GM12878 (cell line): Measurements from ENCODE around the gene LUZP2. TPM values are rescaled to one million over a fixed set of nuclear protein-coding genes. Genes with fewer than 3 reads are reported as not detected.

ENCODE experiments used
- ATAC-seq: fragments of 200-7000 bp; cut with Tn5 transposase; 3 replicates; pipeline ENCODE4 v1.9.1; 2020; ENCODE audit warnings: mild to moderate bottlenecking, moderate library complexity
- BruUV-seq: library from RNA; stranded (reverse); fragments of 400-500 nt; replicated peaks from 2 replicates; lab custom pipeline; 2021; lab: Mats Ljungman, UMichigan
- CTCF ChIA-PET: fragments of 300-600 bp; sonication (Branson Sonifier 250); formaldehyde crosslinking; extraction: SDS; loops from one replicate; lab custom pipeline; 2021; ENCODE audit warnings: inconsistent platforms; lab: Yijun Ruan, JAX
- POLR2A ChIA-PET: fragments of 350-600 bp; formaldehyde crosslinking; extraction: SDS; loops from one replicate; lab custom pipeline; 2021; ENCODE audit warnings: inconsistent platforms; lab: Charles Lee
- RAD21 ChIA-PET: fragments of 300-600 bp; sonication (Branson Sonifier 250); formaldehyde crosslinking; loops from one replicate; lab custom pipeline; 2023; ENCODE audit warnings: antibody characterized with exemption; ENCODE audit not compliant: unreplicated experiment; lab: Charles Lee
- SMC1A ChIA-PET: fragments of 300-600 bp; sonication (Branson Sonifier 250); formaldehyde crosslinking; loops from one replicate; lab custom pipeline; 2023; ENCODE audit not compliant: unreplicated experiment, uncharacterized antibody; lab: Charles Lee
- DNase-seq: peaks from one replicate; pipeline ENCODE4 v3.0.0-alpha.2; 2011; ENCODE audit warnings: low read depth, low spot score
- FAIRE-seq: peaks from 3 replicates; lab custom pipeline; 2011; peaks lifted over from hg19 to GRCh38; lab: Jason Lieb, UNC
- H2AFZ ChIP-seq: 2 replicates; pipeline ENCODE4 v1.6.0; 2011; ENCODE audit warnings: low read depth, low read length, control low read depth; ENCODE audit not compliant: control insufficient read depth
- H3K27ac ChIP-seq: 2 replicates; pipeline ENCODE4 v1.5.1; 2011; ENCODE audit warnings: control low read depth; ENCODE audit not compliant: control insufficient read depth, insufficient read depth
- H3K27me3 ChIP-seq, 2 experiments: replicated peaks in 1 of 2; 2 replicates each; pipeline versions ENCODE4 v1.6.0 to v1.6.1; 2011; ENCODE audit warnings: low read length in 1 of 2; ENCODE audit not compliant: control insufficient read depth in 2 of 2, insufficient read depth in 2 of 2
- H3K36me3 ChIP-seq, 2 experiments: 2 replicates each; pipeline ENCODE4 v1.5.1; 2011; ENCODE audit warnings: low read length in 1 of 2; ENCODE audit not compliant: control insufficient read depth in 2 of 2, insufficient read depth in 2 of 2
- H3K4me1 ChIP-seq: 2 replicates; pipeline ENCODE4 v1.6.1; 2011; ENCODE audit warnings: mild to moderate bottlenecking, low read length, moderate library complexity, mixed read lengths; ENCODE audit not compliant: control insufficient read depth, insufficient read depth
- H3K4me2 ChIP-seq: 2 replicates; pipeline ENCODE4 v1.6.0; 2011; ENCODE audit warnings: control low read depth; ENCODE audit not compliant: control insufficient read depth, insufficient read depth
- H3K4me3 ChIP-seq: fragments of 200-600 bp; sonication (generic); 2 replicates; pipeline ENCODE4 v1.5.1; 2016
- H3K79me2 ChIP-seq: 2 replicates; pipeline ENCODE4 v1.6.0; 2011; ENCODE audit warnings: low read length; ENCODE audit not compliant: control insufficient read depth, insufficient read depth
- H3K9ac ChIP-seq: 2 replicates; pipeline ENCODE4 v1.8.0; 2011; ENCODE audit warnings: low read length, control low read depth, mixed read lengths; ENCODE audit not compliant: control insufficient read depth, insufficient read depth
- H3K9me3 ChIP-seq: replicated peaks from 3 replicates; pipeline ENCODE4 v1.5.1; 2011; ENCODE audit warnings: mild to moderate bottlenecking, low read length; ENCODE audit not compliant: control insufficient read depth, insufficient read depth
- H4K20me1 ChIP-seq: 2 replicates; pipeline ENCODE4 v1.6.0; 2011; ENCODE audit not compliant: control insufficient read depth, insufficient read depth
- ASH2L ChIP-seq: fragments of 300-600, 200-600 bp; sonication (generic); IDR thresholded peaks from 2 replicates; pipeline ENCODE4 v1.6.1; 2017; ENCODE audit warnings: low read depth, mild to moderate bottlenecking, borderline replicate concordance
- ATF7 ChIP-seq: fragments of 450-650 bp; IDR thresholded peaks from 2 replicates; pipeline ENCODE4 v1.6.1; 2016; ENCODE audit warnings: low read depth, mild to moderate bottlenecking
- CBFB ChIP-seq: IDR thresholded peaks from 2 replicates; pipeline ENCODE4 v1.6.1; 2016; ENCODE audit warnings: antibody characterized with exemption, low read depth
- IRF4 ChIP-seq: IDR thresholded peaks from 2 replicates; pipeline ENCODE4 v1.6.1; 2011; ENCODE audit warnings: low read depth, low read length
- KAT2A ChIP-seq: conservative IDR thresholded peaks from 2 replicates; pipeline ENCODE4 v1.6.1; 2011; ENCODE audit warnings: low read depth, low read length; ENCODE audit not compliant: control insufficient read depth
- RUNX3 ChIP-seq: IDR thresholded peaks from 2 replicates; pipeline ENCODE4 v1.6.1; 2012; ENCODE audit warnings: low read length, inconsistent platforms
- SREBF1 ChIP-seq: IDR thresholded peaks from 2 replicates; pipeline ENCODE4 v1.6.1; 2012; ENCODE audit warnings: mild to moderate bottlenecking, low read length
- ZZZ3 ChIP-seq: IDR thresholded peaks from 2 replicates; pipeline ENCODE4 v1.6.1; 2011; ENCODE audit warnings: low read depth; ENCODE audit not compliant: control insufficient read depth, insufficient read length
- WGBS: methylation state at CpG from one replicate; pipeline ENCODE4 v1.1.6; 2016; ENCODE audit warnings: low lambda C conversion rate; ENCODE audit not compliant: insufficient replicate concordance, insufficient coverage; ENCODE audit errors: missing lambda C conversion rate; 5-methylcytosine and 5-hydroxymethylcytosine counted together
- in situ Hi-C: fragments of 300-500 bp; cut with MboI; formaldehyde crosslinking; loops from 9 replicates; pipeline ENCODE4 v1.14.3; 2018; ENCODE audit warnings: mixed read lengths
- intact Hi-C: fragments of 100-400 bp; cut with micrococcal nuclease; formaldehyde crosslinking; loops from one replicate; pipeline ENCODE4 v1.14.2; 2022; ENCODE audit not compliant: unreplicated experiment
- polyA plus RNA-seq, 11 experiments: library from polyadenylated mRNA; depleted of rRNA in 4 of 11; unstranded in 6 of 11; stranded (reverse) in 5 of 11; fragments of >200 nt; fragmentation: Nextera tagmentation in 4 of 11; fragmentation: Illumina TruSeq in 1 of 11; extraction: Ambion mirVana in 4 of 11; extraction: Trizol in 1 of 11; gene quantifications; 1 replicate in 1 of 11; 2 replicates in 10 of 11; pipeline versions ENCODE4 v1.2.1 to v1.2.3, GENCODE V29; 2011 to 2016; ENCODE audit warnings: inconsistent platforms in 2 of 11, missing spikeins in 2 of 11, low read depth in 1 of 11
- total RNA-seq, 4 experiments: library from RNA; depleted of rRNA in 3 of 4; stranded (reverse); fragments of >200 nt in 3 of 4; fragmentation: Illumina TruSeq in 1 of 4; extraction: Trizol in 1 of 4; gene quantifications; 2 replicates each; pipeline versions ENCODE4 v1.2.1 to v1.2.3, GENCODE V29; 2013 to 2021
- TF ChIP-seq, protein P1 (sequence below): fragments of 450-650 bp; IDR thresholded peaks from 2 replicates; pipeline ENCODE4 v1.6.1; 2017; ENCODE audit warnings: borderline replicate concordance
- TF ChIP-seq, protein P2 (sequence below): IDR thresholded peaks from 2 replicates; pipeline ENCODE4 v1.6.1; 2011; ENCODE audit warnings: borderline replicate concordance, low read depth, mild to moderate bottlenecking, moderate library complexity, mixed read lengths, low read length; ENCODE audit not compliant: insufficient read depth; ENCODE audit errors: extremely low read length
- TF ChIP-seq, protein P3 (sequence below): fragments of 450-650 bp; IDR thresholded peaks from 2 replicates; pipeline ENCODE4 v1.6.1; 2017; ENCODE audit warnings: antibody characterized with exemption, mild to moderate bottlenecking, moderate library complexity
- TF ChIP-seq, protein P4 (sequence below): fragments of 450-650 bp; IDR thresholded peaks from 2 replicates; pipeline ENCODE4 v1.6.1; 2017; ENCODE audit warnings: low read depth, mild to moderate bottlenecking, moderate library complexity

LUZP2 gene
- total and polyA plus RNA-seq, 10 of the 15 experiments (the other 5 are each of a cell fraction or from before 2014, with no cell fraction given): not detected

DNA sequence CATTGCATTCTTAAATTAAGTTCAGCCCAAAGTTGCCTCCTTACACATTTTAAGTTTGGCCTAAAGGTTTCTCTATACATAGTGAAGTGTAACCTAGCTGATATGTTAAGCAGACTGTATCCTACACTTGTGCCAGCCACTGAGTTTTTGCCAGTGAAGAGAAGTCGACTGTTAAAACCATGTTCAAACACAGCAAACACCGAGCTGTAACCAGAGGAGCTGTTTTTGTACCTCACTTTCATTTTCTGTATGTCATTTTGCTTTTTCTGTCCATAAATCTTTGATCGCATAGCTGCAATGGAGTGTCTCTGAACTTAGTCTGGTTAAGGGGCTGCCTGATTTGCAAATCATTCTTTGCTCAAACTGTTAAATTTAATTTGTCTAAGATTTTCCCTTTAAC, 403.7 kb downstream of the LUZP2 start (continued):
- TF ChIP-seq RUNX3 (no peak), ATF7 (no peak), CBFB (no peak), ZZZ3 (no peak), SREBF1 (no peak)
- TF ChIP-seq, protein P1, sequence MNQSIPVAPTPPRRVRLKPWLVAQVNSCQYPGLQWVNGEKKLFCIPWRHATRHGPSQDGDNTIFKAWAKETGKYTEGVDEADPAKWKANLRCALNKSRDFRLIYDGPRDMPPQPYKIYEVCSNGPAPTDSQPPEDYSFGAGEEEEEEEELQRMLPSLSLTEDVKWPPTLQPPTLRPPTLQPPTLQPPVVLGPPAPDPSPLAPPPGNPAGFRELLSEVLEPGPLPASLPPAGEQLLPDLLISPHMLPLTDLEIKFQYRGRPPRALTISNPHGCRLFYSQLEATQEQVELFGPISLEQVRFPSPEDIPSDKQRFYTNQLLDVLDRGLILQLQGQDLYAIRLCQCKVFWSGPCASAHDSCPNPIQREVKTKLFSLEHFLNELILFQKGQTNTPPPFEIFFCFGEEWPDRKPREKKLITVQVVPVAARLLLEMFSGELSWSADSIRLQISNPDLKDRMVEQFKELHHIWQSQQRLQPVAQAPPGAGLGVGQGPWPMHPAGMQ: no peak

DNA sequence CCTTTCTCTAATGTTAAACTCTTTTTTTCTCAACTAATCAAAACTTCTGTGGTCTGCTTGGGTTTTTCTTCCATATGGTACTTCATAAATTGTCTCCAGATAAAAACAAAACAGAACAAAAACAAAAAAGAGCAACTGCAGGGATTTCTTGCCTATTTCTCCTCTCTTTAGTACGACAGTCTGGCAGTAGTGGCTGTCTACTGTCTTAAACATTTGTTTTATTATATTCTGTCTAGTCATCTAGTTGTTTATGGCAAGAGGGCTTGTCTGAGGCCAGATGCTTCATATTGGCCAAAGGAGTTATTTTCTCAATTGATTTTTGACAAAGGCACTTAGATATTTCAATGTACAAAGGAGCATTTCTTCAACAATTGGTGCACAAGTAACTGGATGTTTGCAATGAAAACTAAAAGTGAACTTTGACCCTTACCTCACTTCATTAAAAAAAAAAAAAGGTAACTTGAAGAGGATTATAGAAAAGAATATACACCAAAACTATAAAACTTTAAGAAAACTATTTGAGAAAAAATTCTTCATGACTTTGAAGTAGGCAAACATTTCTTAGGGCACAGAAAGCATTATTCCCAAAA, 404.2 kb downstream of the LUZP2 start:
- Histone ChIP-seq H3K36me3 (no peaks in the 10 kb centered on the region), H3K79me2 (no peaks in the 10 kb centered on the region), H3K4me1 (no peaks in the 10 kb centered on the region), H4K20me1 (no peaks in the 10 kb centered on the region), H2AFZ (no peak overlapping the region), H3K4me3 (no peak overlapping the region), H3K9me3 (no peaks in the 10 kb centered on the region), H3K4me2 (no peak overlapping the region), H3K27ac (no peak overlapping the region), H3K27me3 (no peaks in the 10 kb centered on the region), H3K9ac (no peak overlapping the region)
- POLR2A ChIA-PET: no interaction called here
- ATAC-seq: no peak
- 8% methylated on average over 1 of the region's 1 CpG for WGBS
- DNase-seq: no peak
- in situ Hi-C loops: no loop called here
- RAD21 ChIA-PET: no interaction called here
- SMC1A ChIA-PET: interaction anchor here (0.9 to 1.3 kb wide), 2 partner anchors 16 to 23 kb away, joined by 3 to 4 read pairs; no protein-coding TSS in a partner anchor
- TF ChIP-seq ASH2L: no peak
- no peak for TF ChIP-seq SREBF1
- TF ChIP-seq, protein P2, sequence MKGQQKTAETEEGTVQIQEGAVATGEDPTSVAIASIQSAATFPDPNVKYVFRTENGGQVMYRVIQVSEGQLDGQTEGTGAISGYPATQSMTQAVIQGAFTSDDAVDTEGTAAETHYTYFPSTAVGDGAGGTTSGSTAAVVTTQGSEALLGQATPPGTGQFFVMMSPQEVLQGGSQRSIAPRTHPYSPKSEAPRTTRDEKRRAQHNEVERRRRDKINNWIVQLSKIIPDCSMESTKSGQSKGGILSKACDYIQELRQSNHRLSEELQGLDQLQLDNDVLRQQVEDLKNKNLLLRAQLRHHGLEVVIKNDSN: no peak
- TF ChIP-seq, protein P3, sequence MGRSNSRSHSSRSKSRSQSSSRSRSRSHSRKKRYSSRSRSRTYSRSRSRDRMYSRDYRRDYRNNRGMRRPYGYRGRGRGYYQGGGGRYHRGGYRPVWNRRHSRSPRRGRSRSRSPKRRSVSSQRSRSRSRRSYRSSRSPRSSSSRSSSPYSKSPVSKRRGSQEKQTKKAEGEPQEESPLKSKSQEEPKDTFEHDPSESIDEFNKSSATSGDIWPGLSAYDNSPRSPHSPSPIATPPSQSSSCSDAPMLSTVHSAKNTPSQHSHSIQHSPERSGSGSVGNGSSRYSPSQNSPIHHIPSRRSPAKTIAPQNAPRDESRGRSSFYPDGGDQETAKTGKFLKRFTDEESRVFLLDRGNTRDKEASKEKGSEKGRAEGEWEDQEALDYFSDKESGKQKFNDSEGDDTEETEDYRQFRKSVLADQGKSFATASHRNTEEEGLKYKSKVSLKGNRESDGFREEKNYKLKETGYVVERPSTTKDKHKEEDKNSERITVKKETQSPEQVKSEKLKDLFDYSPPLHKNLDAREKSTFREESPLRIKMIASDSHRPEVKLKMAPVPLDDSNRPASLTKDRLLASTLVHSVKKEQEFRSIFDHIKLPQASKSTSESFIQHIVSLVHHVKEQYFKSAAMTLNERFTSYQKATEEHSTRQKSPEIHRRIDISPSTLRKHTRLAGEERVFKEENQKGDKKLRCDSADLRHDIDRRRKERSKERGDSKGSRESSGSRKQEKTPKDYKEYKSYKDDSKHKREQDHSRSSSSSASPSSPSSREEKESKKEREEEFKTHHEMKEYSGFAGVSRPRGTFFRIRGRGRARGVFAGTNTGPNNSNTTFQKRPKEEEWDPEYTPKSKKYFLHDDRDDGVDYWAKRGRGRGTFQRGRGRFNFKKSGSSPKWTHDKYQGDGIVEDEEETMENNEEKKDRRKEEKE: no peak
- no peak for TF ChIP-seq IRF4
- TF ChIP-seq, protein P4, sequence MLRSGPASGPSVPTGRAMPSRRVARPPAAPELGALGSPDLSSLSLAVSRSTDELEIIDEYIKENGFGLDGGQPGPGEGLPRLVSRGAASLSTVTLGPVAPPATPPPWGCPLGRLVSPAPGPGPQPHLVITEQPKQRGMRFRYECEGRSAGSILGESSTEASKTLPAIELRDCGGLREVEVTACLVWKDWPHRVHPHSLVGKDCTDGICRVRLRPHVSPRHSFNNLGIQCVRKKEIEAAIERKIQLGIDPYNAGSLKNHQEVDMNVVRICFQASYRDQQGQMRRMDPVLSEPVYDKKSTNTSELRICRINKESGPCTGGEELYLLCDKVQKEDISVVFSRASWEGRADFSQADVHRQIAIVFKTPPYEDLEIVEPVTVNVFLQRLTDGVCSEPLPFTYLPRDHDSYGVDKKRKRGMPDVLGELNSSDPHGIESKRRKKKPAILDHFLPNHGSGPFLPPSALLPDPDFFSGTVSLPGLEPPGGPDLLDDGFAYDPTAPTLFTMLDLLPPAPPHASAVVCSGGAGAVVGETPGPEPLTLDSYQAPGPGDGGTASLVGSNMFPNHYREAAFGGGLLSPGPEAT: no peak
- no peak for TF ChIP-seq KAT2A
- BruUV-seq: no TSS peak
- CTCF ChIA-PET: interaction anchor here (0.6 kb wide), 1 partner anchor 390 kb away, joined by 3 read pairs; no protein-coding TSS in a partner anchor
- intact Hi-C loops: no loop called here
- FAIRE-seq: no peak
